SIG-M5 (cell line): ENCODE results near the gene RAB10.
"Not testable (repeated sequence)": the region's sequence is repeated elsewhere in the genome, so short reads cannot be mapped to it uniquely, and the experiment has no call there.

ENCODE experiments used
- DNase-seq: peaks from one replicate; lab custom pipeline; 2025; lab: John Stamatoyannopoulos, UW

RAB10 gene

DNA sequence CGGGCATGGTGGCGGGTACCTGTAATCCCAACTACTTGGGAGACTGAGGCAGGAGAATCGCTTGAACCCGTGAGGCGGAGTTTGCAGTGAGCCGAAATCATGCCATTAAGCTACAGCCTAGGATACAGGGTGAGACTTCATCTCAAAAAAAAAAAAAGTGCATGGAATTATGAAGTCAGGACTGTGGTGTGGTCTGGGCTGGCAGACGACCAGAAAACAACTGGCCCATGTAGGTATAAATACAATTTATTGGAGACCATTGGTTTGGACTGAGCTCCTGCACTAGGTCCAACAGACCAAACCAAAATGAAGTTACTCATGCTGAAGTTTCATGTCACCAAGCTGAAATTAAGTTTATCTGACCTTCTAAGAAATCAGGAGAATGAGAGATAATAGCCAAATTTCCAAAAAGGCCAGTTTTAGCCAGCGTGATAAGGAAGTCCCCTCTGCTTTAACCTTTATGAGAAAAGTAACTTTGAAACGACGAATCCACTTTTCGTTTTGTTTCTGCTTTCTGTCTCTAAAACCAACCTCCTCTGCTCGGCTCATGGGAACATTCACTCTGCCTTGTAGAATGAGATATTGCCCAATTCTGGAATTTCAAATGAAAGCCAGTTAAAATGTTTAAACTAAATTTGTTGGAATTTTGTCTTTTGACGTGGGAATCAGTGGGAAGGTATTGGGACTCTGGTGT lies 17.7 kb upstream of the RAB10 start:
- no peak for DNase-seq

DNA sequence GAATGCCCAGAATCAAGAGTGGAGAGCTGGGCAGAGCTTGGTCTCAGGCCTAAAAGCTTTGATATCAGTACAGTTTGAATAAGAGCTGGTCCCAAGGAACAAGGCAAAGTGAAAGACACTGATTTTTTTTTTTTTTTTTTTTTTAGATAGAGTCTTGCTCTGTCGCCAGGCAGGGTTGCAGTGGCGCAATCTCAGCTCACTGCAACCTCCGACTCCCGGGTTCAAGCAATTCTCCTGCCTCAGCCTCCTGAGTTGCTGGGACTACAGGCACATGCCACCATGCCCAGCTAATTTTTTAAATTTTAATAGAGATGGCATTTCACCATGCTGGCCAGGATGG lies 17.2 kb upstream of the RAB10 start:
- DNase-seq: not testable (repeated sequence)

DNA sequence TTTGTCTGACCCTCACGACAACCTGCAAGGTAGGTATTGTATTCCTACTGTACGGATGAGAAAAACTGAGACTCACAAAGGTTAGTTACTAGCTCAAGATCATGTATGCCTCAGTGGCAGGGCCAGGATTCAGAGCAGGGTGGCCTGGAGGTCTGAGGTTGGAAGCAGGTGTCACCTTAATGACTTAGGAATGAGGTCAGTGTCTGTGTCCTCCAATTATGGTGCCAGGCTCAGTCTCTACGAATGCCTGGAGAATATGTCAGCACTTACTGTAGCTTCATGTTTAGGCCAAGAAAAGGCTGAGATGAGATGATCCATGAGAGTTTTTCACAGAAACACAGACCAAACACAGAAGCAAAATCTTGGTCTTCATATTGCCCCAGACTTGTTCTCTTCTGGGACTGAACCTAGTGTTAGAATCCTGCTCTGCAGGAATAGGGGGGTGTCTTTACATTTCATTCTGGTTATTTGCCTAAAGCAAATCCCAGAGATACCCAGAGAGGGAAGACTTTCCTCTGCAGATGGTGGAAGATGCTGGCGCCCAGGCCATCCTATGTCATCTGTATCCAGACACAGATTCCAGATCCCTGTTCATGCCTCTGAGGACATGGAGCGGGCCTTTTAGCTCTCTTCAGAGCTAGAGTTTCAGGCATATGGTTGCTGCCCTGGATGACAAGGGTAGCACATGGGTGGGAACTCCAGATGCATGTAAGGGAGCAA lies 16.3 kb upstream of the RAB10 start:
- DNase-seq: no peak

DNA sequence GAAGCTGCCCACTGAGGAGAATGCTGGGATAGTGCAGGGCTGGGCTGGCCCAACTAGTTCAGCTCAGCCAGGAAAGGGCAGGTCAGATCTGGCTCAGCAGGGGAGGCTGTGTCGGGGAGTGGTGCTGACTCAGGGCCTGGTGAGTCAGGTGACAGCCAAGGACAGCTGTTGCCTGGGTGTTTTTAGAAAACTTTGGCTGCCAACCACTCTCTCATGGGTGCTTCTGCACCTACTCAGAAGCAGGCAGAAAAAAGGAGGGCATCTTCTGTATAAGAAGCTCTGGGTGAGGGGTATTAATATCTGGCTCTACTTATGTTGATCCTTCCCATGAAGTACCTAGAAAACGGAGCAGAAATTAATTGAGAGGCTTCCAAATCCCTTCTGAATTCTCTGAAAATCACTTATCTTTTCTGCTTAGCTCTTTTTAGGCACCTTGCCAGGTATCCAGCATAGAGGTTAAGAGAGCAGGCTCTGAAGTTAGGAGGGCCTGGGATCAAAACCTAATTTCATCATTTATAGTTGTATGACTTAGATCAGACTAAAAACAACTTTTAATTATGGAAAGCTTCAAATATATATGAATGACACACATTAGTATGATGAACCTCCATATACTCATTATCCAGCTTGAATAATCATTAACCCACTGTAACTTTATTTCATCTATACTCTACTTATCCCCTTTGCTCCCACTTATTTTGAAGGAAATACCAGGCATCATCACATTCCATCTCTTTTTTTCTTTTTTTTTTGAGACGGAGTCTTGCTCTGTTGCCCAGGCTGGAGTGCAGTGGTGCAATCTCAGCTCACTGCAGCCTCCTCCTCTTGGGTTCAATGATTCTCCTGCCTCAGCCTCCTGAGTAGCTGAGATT lies 15.5 kb upstream of the RAB10 start:
- DNase-seq: no peak

DNA sequence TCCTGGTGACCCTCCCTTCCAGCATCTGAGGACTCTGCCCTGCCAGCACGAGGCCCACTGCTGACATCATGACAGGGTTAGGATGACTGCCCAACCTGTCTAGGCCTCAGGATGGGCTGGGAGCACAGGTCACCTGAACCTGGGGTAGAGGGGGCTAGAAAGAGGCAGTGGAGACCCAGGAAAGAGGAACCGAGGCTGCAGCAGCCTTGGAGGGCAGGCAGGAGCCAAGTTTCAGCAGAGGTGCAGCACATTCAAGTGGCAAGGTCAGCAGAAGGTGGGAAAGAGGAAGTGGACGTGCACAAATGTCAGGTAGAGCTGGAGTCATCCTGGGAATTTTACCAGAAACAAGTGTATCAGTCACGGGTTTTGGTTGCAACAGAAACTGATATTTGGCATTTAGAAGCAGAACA lies 13.6 kb upstream of the RAB10 start:
- DNase-seq: no peak

DNA sequence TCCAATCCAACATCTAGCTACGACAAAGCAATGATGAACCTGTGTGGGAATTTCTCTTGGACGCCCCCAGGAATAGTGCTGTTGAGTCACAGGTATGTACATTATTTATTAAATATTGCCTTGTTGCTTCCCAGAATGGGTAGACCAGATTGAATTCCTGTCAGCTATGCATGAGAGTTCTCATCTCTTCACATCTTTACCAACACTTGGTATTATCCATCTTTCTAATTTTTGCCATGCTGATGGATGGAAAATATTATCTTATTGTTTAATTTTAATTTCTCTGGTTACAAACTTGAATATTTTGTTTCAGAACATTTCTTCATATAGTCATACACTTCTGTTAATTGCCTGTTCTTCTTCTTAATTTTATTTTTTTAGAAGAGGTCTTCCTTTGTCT lies 9.6 kb upstream of the RAB10 start:
- no peak for DNase-seq

DNA sequence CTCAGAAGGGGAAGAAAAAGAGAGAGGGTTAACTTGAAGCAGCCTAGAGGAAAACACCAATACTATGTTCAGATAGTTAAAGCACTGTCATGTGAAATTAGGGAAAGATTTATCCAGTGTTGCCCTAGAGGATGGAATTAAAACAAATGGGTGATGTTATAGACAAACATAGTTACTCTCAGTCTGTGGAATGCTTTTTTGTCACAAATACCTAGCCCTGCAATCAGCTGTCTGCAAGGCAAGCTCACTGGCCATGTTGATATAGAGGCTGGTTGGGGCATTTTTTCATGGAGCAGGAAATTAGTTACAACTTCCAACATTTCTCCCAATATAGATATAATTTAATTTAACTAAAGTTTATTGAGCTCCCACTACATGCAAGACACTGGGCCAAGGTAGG lies 8.4 kb upstream of the RAB10 start:
- DNase-seq: no peak

DNA sequence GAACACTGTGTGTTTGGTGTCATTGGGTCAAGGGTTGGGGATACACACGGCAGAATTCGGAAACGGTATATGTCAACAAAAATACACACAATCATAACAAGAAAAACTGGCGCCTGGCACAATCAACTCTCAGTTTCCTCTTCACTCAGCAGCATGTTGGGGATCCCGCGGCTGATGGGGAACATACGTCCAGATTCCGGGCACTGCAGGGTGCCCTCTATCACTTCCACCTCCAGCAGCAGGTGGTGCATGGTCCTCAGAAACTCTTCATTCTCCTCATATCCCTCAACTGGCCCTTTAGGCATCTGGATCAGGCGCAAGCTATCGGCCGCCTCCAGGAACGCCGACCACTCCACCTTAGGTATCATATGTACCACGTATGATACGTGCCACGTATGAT lies 5.8 kb upstream of the RAB10 start:
- DNase-seq: not testable (repeated sequence)

DNA sequence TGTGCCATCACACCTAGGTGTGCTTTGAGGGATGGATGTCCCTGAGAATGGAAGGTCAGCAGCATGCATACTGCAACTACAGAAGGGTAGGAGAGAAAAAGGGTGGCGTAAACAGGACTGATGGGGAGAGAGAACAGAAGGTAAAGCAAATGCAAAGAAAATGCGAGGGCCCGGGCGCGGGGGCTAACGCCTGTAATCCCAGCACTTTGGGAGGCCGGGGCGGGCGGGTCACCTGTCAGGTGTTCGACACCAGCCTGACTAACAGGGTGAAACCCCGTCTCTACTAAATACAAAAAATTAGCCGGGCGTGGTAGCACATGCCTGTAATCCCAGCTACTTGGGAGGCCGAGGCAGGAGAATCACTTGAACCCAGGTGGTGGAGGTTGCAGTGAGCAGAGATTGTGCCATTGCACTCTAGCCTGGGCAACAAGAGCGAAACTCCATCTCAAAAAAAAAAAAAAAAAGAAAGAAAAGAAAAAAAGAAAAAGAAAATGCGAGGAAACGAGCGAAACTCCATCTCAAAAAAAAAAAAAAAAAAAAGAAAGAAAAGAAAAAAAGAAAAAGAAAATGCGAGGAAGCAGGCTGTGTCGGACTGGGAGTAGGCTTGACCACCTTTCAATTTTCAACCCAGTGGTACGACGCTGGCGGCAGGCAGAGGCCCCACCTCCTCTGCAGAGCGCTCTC lies 1.2 kb upstream of the RAB10 start:
- DNase-seq: not testable (repeated sequence)

DNA sequence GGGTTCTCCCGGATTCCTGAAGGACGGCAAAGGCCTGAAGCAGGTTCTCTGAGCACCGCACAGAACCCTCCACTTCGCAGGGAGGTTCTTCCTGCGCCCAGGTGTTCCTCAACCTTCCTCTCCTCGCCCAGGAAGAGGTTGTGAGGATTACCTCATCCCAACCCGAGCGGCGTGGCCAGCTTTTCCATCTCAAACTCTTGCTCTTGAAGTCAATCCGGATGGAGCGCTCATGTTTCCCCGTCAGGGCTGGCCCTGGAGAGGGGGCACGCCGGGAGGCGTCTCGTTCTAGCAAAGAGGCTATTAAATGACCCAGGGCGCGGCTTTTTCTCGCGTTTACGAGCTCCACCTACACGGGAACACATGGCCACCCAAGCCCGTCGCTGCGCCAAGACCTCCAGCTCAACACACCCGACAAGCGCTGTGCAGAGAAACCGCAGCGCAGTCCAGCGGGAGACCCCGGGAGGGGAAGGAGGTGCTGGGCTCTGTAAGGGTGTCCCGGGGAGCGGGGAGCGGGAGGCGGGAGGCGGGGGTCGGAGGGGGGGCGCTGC lies 540 bp upstream of the RAB10 start:
- no peak for DNase-seq

DNA sequence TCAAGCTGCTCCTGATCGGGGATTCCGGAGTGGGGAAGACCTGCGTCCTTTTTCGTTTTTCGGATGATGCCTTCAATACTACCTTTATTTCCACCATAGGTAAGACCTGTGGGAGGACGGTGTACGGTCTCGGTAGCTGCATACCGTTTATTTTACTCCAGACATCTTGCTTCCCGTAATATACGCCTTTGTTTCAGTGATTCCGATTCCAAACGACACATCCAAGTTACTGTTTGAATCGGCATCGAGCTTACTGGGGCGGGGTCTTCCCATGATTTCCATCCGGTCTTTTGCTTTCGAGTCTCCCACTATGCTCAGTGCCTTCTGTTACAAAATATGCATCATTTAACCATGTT lies 731 bp downstream of the RAB10 start:
- DNase-seq: no peak

DNA sequence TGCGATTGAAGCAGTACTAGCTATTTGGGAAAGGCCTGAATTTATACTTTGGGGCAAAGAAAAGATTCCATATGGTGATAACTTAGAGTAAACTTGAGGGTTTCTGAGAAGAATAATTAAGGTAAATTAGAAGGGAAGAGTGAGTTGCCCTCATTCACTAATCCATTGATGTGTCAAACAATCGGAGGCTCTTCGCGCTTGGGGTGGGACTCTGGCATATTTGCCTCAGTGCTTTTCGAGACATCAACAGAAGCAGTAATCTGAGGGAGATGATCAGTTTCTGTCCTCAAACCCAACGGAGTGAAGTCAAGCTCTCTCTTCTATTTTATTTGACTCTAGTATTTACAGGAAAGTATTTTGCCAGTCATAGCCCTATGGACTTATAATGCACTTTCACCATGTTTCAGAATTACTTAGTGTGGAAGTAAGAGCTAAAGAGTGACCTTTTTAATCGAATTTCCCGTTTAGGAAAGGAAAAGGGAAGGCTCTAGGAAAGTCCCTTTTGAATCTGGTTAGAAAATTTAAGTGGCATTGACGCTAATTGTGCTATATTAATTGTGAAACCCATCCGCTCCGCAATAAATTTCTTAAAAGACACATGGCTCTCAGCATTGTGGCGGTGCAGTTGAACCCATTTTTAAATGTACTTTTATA lies 1.3 kb downstream of the RAB10 start:
- no peak for DNase-seq

DNA sequence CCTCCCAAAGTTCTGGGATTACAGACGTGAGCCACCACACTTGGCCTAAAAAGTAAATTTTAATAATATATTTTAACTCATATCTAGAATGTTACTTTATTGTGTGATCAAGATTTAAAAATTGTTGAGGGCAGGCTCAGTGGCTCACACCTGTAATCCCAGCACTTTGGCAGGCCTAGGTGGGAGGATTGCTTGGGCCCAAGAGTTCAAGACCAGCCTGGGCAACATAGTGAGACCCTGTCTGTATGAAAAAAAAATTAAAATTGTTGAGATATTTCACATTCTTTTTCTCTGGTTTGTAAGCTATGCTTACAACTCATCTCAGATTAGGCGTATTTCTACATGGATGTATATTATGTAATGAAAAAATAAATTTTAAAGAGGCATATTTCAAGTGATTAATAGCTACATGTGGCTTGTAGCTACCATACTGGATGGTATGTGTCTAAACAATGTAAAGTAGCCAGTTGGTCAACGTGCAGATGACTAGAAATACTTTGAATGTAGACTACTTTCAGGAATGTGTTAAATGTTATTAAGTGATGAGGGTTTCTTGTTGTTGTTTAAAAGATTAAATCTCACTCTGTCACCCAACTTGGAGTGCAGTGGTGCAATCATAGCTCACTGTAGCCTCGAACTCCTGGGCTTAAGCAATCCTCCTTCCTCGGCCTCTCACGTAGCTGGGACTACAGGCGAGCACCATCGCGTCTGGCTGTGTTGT lies 5.9 kb downstream of the RAB10 start:
- no peak for DNase-seq

DNA sequence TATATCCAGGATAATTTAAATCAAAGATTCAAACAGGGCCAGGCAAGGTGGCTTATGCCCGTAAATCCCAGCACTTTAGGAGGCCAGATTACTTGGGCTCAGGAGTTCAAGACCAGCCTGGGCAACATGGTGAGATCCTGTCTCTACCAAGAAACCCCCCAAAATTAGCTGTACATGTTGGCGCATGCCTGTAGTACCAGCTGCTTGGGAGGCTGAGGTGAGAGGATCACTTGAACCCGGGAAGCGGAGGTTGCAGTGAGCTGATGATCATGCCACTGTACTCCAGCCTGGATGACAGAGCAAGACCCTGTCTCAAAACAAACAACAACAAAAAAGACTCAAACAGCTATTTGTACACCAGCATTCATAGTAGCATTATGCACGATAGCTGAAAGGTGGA lies 9.2 kb downstream of the RAB10 start:
- no peak for DNase-seq

DNA sequence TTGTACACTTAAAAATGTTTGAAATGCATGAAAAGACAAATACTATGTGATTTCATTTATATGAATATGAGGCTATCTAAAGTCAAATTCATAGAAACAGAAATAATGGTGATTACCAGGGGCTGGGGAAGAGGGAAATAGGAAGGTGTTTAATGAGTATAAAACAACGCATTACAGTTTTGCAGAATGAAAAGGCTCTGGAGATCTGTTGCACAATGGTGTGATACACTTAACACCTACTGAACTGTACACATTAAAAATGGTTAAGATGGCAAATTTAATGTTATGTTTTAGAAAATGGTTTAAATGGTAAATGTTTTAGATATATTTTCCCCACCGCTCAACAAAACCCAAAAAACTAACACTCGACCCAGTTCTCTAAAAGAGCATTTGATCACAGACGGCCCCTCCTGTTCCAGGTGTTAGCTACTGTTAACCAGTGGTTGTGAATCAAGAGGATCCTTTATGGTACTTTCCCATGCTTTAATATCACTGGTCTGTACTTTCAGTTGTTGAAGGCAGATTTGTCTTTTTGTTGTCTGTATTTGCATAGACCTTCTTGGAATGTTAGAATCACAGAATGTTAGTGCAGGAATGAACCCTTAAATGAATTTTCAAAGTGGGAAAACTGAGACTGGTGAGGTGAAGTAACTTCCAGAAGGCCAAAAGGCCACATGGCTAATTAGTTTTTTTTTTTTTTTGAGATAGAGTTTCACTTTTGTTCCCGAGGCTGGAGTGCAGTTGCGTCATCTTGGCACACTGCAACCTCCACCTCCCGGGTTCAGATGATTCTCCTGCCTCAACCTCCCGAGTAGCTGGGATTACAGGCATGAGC lies 10.2 kb downstream of the RAB10 start:
- no peak for DNase-seq

DNA sequence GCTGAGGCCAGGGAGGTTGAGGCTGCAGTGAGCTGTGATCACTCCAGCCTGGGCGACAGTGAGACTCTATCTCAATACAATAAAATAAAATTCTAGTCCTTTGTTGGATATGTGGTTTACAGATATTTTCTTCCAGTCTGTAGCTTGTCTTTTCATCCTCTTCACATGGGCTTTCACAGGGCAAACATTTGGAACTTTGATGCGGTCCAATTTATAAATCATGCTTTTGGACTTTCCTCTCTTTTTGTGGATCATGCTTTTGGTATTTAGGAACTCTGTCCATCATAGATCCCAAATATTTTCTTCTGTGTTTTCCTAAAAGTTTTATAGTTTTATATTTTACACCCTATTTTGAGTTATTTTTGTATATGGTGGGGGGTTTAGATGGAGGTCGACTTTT lies 14.9 kb downstream of the RAB10 start:
- no peak for DNase-seq

DNA sequence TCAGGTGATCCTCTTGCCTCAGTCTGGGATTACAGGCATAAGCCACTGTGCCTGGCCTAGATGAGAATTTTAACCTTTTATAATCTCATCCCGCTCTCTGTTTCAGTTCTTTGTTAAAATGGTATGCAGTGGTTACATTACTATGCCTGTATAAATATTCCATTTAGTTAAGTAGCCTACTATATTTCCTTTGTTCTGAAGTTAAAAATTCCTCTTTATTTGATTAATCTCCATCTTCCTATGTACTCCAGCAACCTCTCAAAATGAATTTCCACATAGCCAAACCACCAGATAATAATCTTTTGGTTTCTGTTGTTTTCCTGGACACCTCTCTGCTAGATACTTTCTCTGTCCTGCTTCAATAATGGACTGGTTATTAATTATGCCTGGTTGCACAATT lies 15.8 kb downstream of the RAB10 start:
- no peak for DNase-seq

DNA sequence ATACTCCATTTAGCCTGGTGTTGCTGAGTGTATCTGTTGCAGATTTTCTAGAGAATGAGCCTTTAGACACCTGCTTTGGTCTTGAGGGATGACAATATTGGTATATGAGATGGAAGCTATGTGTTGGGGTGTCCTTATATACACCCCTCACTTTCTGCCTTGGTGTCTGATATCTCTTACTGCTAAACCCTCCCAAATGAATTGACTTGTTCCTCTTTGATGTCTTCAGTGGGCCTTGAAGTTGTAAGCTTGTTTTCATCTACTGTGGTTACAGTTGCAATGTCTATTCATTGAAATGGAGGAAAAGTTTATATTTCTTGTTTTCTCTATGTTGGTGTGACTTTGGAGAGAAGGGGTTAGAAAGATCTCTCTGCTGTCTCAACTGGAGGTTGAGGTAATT lies 18.9 kb downstream of the RAB10 start:
- no peak for DNase-seq

DNA sequence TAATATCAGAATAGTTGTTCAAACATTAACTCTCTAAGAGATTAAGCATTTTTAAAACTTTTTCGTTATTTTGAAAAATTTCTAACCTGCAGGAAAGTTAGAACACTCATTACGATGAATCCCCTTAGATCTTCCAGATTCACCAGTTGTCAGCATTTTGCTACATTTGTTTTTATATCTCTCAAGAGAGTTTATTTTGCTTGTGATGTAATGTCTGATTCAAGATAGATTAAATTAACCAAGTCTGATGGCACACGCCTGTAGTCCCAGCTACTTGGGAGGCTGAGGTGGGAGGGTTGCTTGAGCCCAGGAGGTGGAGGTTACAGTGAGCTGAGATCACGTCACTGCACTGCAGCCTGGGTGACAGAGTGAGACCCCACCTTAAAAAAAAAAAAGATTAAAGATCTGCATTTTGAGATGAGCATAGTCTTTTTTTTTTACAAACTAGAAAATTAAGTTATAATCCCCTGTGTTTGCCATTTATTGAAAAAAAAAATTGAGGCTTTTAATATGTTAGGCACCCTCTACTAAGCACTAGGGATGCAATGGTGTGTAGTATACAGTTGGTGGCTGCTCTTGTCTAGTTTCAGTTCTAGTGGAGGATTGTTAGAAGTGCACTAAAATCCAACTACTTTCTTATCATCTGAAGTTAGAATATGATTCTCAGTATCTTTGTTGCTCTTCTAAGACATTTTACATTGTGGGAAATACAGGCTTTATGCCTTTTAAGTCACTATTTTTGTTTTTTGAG lies 20.9 kb downstream of the RAB10 start:
- no peak for DNase-seq
